ENCODE data around the gene ZNF416. TPM values are rescaled to one million over a fixed set of nuclear protein-coding genes. Genes with fewer than 3 reads are reported as not detected.

Gene ZNF416
- polyA plus RNA-seq (ENCODE audit: insufficient read length): 4.9 TPM

DNA sequence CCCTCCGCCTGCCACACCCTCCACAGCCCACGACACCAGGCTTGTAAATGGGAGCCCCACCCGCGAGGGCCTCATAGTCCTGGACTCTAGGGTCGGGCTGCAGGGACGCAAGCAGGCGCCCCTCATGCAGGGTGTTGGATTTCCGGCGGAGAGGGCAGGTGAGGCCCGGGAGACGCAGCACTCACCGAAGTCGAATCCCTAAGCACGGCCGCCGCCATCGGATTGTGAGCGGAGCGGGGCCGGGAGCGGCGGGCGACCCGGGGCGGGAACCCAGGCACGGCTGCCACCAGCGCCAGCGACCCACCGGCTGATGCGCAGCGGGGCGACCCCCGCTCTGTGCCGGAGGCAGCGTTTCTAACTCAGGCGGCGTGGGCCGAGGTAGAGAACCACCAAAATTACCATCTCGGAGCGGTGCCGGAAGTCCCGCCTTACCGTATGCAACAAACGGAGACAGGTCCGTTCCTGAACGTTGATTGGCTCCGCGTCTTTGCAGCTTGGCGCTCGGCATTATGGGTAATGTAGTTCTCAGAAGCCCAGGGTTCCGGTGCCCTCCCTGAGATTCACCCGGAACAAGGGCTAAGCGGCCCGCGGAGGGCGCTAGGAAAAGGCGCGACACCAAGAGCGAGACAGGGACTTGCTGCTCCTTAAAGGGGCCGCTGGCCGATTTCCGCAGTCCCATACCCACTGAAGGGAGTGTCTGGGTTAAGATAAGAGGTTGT, at the start of gene ZNF416:
TSS of gene ZNF416 (minus strand) at position 425 of the 719 bp plus-strand sequence. CDS start at position 218, 207 bp downstream.
- DNase-seq (ENCODE audit: low read depth): peak; percentile 99

DNA sequence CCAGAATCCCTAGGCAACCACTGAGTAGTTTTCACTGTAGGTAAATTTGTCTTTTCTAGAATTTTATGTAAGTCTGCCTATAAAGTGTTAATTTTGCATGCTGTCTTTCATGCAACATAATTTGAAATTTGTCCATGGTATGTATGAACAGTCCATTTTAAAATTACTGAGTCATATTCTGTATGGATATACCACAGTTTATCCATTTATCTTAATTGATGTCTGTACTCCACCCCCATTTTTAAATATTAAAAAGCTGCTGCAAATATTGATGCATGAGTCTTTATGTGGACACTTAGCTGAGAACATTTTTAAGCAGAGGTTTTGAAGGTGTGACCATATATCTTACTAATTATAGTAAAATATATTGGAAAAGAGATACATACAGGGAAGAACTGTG, 44.4 kb upstream of the ZNF416 start:
- no peak for DNase-seq (ENCODE audit: low read depth)

DNA sequence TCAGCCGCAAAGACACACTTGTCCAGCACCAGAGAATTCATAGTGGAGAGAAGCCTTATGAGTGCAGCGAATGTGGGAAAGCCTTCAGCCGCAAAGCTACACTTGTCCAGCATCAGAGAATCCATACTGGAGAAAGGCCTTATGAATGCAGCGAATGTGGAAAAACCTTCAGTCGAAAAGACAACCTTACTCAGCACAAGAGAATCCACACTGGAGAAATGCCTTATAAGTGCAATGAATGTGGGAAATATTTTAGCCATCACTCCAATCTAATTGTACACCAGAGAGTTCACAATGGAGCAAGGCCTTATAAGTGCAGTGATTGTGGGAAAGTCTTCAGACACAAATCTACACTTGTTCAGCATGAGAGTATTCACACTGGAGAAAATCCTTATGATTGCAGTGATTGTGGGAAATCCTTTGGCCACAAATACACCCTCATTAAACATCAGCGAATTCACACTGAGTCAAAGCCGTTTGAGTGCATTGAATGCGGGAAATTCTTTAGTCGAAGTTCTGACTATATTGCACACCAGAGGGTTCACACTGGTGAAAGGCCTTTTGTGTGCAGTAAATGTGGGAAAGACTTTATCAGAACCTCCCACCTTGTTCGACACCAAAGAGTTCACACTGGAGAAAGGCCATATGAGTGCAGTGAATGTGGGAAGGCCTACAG, 42.1 kb upstream of the ZNF416 start:
- no peak for DNase-seq (ENCODE audit: low read depth)

DNA sequence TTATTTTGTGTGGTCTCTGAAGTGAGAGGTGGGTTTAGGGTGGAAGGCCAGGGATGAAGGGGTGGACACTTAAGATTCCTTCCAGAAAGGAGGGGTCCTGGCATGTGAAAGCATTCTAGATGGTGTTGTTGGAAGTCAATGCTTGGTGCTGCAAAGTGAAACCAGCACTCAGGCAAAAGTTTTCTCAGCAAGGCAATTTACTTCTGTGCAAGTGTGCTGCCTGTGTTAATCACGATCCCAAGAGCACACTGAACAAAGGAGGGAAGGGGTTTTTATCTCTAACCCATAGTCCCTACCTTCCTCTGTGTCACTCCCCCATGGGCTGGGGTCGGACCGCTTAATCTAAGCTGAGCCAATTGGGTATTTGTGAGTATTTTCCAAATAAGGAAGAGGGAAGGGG, 36.6 kb upstream of the ZNF416 start:
- DNase-seq (ENCODE audit: low read depth): no peak

DNA sequence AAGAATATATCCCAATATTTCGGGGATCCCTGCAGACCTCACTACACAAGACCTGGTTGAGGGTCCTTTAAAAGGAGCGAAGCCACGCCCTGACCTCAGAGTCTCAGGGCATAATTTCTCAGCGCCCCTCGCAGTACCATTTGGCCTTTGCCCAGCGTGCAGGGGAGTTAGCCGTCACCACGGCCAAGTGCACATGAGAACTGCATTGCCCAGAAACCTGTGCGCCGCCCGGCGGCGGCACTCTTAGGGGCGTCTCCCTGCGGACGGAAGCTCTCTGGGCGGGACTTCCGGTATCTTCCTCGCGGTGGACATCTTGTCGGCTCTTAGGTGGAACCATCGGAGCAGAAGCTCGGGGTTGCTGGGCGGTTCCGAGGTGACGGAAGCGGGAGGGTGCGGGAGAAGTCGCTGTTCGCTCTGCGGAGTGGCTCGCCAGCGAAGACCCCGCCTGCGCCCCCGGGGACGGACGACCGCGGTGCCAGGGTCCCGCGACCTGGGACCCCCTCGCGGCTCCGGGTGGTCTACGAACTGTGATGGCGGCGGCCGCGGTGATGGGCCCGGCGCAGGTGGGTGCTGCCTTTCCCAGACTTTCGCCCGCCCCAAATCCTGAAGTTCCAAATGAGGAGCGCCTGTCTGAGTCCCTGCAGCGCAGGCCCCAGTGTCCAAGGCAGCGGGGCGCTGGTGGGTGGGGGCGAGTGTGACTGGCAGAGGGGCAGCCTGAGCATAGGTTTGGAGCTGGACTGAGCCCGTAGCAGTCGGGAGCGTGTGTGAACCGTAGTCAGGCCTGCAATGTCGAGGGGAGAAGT, 35.4 kb upstream of the ZNF416 start, which contains the start of gene ZNF134:
TSS of gene ZNF134 (plus strand) at position 302 of the 803 bp plus-strand sequence. CDS start 5,227 bp downstream, outside the sequence.
- peak; percentile 83 for DNase-seq (ENCODE audit: low read depth)

DNA sequence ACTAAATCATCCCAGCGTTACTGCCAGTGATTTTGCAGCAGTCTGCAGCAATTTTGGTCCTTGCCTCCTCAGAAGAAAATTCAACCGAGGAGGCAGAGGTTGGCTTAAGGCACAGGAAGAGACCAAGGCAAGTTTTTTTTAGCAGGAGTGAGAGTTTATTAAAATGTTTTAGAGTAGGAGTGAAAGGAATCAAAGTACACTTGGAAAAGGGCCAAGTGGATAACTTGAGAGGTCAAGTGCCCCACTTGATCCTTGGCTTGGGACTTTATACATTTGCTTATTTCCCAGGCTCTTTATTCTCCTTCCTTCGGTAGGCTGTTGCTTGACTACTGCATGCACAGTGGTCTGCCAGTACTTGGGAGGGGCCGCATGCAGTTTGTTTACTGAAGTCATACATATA, 32.4 kb upstream of the ZNF416 start:
- no peak for DNase-seq (ENCODE audit: low read depth)

DNA sequence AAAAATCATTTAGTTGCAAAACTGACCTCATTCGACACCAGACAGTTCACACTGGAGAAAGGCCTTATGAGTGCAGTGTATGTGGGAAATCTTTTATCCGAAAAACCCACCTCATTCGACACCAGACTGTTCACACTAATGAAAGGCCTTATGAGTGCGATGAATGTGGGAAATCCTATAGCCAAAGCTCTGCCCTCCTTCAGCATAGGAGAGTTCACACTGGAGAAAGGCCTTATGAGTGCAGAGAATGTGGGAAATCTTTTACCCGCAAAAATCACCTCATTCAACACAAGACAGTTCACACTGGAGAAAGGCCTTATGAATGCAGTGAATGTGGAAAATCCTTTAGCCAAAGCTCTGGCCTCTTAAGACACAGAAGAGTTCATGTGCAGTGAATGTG, 28.2 kb upstream of the ZNF416 start:
- DNase-seq (ENCODE audit: low read depth): no peak

DNA sequence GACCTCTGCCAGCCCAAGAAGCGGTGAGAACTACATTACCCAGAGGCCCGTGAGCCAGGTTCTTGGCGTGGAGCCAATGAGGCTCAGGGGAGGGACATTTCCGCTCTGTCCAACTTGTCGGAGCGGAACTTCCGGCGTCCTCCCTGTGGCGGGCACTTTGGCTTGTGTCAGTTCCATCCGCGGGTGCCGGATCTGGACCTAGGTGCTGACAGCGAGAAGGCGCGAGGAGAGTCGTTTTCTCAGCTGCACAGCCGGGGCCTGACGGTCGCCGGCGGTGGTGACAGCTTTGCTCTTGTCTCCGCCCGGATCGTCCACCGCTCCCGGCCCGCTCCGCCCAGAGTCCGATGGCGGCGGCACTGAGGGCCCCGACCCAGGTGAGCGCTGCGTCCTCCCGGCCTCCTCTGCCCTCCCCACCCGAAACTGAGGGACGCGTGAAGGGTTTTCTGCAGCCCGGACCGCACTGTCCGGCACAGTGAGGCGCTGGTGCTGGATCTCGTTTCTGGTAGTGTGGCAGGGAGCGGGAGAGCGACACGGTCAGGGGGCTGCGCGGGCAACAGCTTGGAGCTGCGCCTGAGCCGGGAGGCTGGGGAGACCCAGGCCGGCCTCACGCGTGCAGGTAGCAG, 21.2 kb upstream of the ZNF416 start, which contains the start of gene ZNF530:
TSS of gene ZNF530 (plus strand) at position 125 of the 623 bp plus-strand sequence. CDS start 4,461 bp downstream, outside the sequence.
- DNase-seq (ENCODE audit: low read depth): peak; percentile 93

DNA sequence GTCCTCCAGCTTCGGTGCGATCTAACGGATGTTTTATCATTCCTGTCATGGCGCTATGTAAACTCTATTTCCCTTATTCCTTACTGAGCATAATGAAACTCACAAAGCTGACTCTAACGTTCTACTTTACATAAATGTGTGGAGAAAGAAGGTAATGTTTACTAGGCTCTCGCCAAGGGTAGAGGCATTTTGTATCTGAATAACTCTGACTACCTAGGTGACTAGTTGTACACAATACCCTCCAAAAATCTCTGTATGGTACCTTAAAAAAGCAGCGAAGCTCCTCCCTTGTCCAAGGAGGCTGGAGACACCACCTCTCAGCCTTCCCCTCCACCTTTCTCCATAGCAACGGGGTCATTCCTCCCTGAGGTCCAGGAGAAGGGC, 20.7 kb upstream of the ZNF416 start:
- DNase-seq (ENCODE audit: low read depth): no peak

DNA sequence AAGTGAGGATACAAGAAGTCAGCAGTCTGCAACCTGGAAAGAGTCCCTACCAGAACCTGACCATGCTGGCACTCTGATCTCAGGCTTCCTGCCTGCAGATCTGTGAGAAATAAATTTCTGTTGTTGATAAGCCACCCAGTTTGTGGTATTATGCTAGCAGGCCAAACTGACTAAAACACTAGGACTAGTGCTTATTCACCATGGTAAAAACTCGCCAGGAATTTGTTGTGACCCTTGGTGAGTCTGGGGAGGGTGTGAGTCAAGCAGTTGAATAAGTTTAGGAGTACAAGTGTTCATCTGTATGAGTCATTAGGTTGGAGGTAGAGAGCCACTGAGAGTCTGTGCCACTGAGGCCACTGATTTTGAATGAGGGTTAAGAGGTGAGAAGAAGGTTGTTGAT, 8.8 kb upstream of the ZNF416 start:
- no peak for DNase-seq (ENCODE audit: low read depth)

DNA sequence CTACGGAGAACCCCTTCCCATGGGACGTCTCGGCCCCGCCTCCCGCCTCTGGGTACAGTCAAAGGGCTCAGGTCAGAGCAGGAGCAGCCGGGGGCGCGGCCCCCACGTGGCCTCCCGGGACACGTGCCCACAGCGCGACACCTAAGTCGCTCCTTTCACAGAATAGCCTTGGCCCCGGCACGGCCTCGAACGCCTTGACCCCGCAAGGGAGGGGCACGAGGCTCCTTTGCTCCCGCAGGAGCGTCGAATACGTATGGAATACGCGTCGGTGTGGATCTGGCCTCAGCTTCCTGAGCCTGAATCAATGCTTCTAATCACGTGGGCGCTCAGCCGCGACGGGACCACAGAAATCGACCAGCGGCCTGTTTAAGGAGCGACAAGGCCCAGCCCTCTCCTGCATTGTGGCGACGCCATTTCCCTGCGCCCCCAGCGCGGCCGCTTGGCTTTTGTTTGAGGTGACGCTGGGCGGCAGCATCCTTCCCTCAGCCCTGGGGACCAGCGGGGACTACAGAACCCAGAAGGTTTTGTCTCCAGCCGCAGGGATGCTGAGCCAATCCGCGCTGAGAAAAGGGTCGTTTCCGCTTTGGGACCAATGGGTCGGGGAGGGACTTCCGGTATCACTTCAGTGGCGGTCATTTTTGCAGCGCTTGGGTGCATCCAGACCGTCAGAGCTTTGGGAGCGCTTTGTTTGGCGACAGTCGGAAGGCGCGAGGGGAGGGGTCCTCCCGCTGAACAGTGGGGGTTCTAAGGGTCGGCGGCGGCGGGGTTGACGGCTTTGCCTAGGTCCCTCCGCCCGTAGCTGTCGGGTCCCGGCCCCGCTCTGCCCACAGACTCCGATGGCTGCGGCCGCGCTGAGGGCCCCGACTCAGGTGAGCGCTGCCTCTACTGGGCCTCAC, 5.1 kb upstream of the ZNF416 start, which contains the start of gene ZIK1:
TSS of gene ZIK1 (plus strand) at position 625 of the 896 bp plus-strand sequence. CDS start at position 837, 212 bp downstream.
- DNase-seq (ENCODE audit: low read depth): peak; percentile 88

DNA sequence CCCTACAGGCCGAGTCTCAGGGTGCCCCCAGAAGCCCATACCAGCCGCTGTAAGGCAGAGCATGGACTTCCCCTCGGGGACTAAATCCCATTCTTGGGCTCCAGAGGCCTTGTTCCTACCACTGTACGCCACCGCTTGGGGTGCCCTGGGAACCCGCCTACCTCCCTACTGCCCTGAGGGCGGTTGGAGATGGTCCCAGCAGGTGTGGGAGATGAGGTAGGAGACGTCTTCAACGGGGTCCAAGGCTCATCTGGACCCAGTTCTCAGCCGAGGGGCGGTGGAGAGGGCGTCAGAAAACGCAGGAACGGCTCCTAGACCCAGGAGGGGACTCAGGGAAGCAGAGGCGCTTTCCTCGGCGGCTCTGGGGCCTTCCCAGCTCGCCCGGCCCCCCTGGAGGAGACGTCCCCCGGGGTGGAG, 4.4 kb upstream of the ZNF416 start:
- no peak for DNase-seq (ENCODE audit: low read depth)

DNA sequence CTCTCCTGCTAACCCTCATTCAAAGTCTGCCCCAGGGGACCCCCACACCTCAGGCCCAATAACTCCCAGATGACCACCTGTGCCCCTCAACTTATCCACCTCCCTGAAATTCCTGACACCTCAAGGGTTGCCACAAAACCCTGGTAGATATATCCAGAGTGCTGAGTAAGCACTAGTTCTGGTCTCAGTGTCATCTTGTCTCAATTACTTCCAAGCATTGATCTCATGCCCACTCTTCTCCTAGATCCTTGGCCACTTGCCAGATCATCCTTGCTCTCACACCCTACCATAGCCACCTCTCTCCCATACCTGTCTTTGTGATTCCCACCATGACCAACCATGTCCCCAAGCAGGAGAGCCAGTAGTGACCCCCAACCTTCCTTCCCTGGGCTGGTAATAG, 2.0 kb downstream of the ZNF416 start:
- DNase-seq (ENCODE audit: low read depth): no peak

DNA sequence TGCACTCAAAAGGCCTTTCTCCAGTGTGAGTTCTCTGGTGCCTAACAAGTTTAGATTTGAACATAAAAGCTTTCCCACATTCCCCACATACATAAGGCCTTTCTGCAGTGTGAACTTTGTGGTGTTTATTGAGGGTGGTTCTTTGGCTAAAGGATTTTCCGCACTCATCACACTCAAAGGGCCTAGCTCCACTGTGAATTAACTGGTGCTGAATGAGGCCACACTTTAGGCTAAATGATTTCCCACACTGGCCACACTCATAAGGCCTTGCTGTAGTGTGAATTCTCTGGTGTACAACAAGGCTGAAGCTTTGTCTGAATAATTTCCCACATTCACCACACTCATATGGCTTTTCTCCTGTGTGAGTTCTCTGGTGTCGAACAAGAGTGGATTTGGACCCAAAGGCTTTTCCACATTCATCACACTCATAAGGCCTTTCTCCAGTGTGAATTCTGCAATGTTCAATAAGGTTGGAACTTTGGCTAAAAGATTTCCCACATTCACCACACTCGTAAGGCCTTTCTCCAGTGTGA, 6.2 kb downstream of the ZNF416 start:
- no peak for DNase-seq (ENCODE audit: low read depth)

DNA sequence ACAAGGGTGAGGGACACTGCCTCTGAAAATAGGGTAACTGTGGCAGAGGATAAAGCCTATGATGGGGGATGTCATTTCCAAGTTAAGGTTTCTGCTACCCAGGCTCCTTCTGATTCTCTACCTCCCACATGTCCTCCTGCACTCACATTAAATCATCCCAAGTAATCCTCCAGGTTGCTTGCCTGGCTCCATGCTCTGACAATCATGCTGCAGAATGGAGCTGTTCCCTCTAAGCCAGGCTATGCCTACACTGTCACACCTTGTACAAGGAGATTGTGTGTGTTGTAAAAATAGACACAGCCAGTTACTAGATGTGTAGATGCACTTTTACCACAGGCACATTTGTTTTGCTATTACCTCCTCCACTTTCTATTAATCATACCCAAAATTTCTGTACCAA, 8.0 kb downstream of the ZNF416 start:
- DNase-seq (ENCODE audit: low read depth): no peak

DNA sequence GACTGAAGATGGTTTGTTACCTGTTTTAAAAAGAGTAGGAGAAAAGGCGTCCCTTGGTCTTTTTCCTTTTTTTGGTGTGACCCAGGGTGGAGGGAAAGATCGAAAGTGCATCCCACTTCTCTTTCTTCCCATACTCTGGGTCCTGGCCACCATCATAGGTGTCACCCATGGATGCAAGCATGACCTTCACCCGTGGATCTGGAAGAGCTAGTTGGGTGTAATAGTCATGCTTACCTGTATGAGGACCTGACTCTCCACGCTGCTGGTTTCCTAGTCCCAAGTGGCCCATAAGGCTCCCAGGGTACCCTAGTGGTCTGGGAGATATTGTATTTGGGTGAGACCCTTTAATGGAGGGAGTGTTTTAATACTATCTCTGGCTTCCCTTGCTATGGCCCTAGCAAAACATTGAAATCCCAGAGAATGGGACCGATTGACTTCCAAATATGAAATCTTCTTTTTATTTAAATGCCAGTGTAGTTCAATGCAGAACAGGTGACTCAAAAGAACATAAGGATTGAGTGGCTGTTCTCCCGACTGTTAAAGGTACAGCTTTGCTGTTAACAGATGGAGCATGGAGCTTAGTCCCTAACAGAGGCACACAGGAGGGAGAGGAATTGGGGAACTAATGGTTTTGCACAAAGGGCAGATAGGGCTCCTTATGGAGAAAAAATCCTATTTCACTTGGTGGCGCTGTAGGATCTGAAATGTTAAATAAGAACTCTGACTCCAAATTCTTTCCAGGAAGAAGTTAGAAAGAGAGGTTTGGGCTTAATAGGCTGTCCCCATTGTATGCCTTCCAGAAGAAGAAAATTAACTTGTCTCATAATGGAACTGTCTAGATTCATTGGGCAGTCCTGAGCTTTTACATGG, 12.1 kb downstream of the ZNF416 start:
- no peak for DNase-seq (ENCODE audit: low read depth)

DNA sequence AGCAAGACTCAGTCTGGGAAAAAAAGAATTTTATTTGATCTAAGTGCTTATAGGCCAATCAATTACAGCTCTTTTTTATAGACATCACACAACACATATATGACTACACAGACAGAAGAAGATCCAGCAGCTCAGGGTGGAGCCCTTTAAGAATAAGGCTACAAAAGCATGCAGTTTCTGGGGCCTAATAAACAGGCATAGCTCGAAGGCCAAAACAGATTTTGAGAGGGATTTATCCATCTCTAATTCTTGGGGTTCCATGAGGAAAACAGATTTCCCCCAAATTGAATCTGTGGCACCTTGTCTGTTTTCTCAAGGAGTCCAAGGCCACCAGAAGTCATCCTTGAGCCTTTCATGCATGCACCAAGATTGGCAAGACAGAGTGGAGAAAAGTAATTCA, 15.2 kb downstream of the ZNF416 start:
- no peak for DNase-seq (ENCODE audit: low read depth)

DNA sequence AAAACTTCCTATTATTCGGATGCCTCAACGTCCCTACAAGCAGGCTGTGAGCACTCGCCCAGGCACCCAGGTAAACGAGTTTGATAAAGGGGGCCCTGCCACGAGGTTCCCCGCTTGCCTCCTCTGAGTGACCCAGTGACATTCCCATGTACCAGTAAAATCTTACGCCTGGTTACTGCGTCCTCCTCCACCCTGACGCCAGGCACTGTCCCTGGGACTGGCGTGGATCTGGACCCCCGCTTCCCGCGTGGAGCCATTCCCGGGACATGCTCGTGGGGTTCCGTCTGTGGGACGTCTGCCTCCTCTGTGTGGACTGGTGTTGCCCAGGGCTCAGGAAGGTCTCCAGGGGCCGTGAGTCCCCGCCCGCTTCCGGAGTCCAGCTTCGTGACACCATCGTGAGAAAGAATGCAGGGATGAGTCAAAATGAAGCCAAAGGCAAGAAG, 18.6 kb downstream of the ZNF416 start:
- DNase-seq (ENCODE audit: low read depth): no peak

DNA sequence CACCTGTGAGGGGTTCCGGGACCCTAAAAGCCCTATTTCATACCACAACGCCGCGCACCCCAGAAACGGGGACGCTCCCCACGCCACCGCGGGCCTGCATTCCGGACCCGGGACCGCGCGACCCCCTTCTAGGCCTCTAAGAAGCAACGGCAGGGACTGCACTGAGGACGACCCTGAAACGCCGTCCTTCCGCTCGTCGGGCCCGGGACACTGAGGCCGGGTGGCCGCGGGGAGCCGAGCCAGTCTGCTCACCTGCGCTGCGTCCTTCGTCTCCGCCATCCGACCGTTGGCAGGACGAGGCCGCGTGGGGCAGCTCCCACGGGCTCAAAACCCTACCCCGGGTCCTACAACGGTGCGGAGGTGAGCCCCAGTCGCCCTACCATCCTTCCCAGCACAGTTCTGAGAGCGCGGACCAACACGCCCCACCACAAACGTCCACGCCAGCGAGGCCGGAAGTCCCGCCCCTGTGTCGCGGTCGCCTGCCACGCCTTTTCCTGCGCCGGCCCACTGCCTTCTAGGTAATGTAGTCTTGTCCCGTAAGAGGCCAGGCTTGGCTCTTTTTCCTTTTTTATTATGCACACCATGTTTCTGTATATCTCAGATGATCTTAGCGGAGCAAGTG, 19.2 kb downstream of the ZNF416 start, which contains the start of gene ZNF550:
TSS of gene ZNF550 (minus strand) at position 460 of the 622 bp plus-strand sequence. CDS start at position 279, 181 bp downstream.
- peak; percentile 65 for DNase-seq (ENCODE audit: low read depth)

All from forelimb muscle (tissue), 1 donor.